C4-2B (cell line): ENCODE data around the gene EPN1.

Source experiments
- H3K27ac ChIP-seq: fragments of 450-650 bp; 2 replicates; pipeline ENCODE4 v1.5.1; 2017
- ZFX ChIP-seq: fragments of 450-650 bp; IDR thresholded peaks from 2 replicates; pipeline ENCODE4 v1.6.1; 2017
- TF ChIP-seq, protein P1 (sequence below): fragments of 450-650 bp; conservative IDR thresholded peaks from 2 replicates; pipeline ENCODE4 v1.5.1; 2017; ENCODE audit warnings: mild to moderate bottlenecking

EPN1 gene

DNA sequence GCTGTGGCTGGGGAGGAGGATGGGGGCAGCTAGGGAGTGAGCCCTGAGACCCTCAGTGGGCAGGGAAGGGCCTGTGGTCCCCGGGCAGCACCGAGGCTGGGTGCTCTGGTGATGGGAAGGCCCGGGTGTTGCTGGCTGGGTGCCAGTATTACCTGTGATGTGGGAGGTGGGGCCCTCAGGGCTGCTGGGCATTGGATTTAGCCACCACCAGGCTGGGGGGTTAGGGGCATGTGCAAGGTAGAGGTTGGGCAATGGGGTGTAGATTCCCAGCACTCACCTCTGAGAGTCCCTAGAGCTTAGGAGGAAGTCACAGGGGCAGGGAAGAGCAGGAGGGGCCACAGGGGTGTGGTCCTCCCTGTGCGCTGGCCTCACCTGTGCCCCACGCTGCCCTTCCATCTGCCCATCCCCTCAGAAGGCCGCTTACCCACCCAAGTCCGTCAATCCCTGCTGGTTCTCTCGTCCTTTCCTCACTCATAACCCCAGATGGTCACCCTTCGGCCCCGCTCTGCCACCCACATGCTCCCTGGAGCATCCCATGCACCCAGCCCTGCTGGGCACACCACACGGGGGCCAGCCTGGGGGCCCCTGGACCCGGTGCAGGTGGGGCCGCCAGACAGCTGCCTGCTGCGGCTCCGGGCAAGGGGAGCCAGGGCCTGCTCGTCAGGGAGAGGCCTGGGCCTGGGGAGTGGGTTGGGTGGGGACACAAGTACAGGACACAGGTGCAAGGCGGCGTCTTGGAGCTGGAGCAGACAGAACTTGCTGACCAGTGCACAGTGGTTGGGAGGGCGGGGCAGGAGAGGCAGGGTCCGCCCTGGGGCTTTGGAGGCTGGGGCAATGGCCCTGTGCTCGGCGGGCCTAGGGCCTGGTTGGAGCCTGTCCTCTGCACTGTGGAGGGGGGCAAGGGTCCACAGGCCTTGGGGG, 12.5 kb downstream of the EPN1 start:
- no peak for TF ChIP-seq ZFX
- TF ChIP-seq, protein P1, sequence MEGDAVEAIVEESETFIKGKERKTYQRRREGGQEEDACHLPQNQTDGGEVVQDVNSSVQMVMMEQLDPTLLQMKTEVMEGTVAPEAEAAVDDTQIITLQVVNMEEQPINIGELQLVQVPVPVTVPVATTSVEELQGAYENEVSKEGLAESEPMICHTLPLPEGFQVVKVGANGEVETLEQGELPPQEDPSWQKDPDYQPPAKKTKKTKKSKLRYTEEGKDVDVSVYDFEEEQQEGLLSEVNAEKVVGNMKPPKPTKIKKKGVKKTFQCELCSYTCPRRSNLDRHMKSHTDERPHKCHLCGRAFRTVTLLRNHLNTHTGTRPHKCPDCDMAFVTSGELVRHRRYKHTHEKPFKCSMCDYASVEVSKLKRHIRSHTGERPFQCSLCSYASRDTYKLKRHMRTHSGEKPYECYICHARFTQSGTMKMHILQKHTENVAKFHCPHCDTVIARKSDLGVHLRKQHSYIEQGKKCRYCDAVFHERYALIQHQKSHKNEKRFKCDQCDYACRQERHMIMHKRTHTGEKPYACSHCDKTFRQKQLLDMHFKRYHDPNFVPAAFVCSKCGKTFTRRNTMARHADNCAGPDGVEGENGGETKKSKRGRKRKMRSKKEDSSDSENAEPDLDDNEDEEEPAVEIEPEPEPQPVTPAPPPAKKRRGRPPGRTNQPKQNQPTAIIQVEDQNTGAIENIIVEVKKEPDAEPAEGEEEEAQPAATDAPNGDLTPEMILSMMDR = no peak
- no peak overlapping the region for H3K27ac ChIP-seq

DNA sequence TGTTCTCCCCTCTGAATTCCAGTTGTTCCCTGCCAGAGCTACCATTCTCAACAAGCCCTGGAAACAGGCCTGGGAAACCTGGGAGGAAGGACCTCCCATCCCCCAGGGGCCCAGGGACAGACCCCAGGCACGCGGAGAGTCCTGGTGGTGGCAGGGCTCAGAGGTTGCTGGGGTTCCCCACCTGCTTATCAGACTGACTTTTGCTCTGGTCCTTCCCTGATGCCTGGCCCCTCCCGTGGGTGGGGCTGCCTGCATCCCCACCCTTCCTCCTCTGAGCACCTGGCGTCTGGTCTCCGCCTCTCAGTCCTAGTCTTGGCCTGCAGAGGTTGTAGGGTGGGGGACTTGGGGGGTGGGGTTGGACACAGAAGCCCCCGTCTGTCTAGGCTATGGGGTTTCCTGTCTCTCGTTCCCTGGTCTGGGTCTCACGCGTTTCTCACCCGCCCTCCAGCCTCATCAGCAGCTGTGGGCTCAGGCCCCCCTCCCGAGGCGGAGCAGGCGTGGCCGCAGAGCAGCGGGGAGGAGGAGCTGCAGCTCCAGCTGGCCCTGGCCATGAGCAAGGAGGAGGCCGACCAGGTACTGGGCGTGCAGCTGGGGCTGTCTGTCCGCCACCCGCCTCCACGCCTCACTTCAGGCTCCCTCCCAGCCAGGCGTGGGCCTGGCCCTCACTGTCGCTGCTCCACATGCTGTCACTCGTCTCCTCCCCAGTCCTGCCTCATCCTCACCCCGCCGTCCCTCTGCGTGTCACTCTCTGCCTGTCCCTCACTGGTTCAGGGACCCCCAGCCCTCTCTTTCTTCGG, 13.6 kb downstream of the EPN1 start:
- no peak overlapping the region for H3K27ac ChIP-seq
- TF ChIP-seq, protein P1 = no peak
- TF ChIP-seq ZFX = no peak

DNA sequence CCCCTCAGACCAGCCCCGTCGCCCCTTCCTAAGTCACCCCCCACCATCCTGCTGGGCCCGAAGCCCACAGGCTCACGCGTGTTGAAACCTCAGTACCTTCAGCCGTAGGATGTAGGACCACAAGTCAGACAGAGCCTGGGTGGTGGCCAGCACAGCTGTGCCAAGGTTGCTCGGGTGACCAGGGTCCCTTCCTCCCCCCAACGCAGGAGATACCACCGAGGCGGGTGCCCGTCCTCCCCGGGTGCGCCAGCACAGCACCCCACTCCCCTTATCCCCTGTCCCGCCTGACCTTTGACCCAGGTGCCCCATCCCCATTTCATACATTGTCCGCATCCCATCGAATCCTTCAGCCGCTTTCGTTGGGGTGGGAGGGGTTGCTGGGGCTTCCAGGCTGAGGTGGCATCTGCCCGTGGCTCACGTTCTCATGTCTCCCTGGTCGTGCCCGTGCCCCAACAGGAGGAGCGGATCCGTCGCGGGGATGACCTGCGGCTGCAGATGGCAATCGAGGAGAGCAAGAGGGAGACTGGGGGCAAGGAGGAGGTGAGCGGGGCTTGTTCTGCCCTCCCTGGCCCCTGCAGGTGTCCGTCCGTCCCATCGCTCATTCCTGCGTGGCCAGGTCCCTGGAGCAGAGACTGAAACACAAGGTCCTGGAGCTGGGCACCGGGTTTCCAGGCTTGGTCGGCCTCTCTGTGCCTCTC, 14.5 kb downstream of the EPN1 start:
- TF ChIP-seq, protein P1 = no peak
- TF ChIP-seq ZFX = no peak
- no peak overlapping the region for H3K27ac ChIP-seq

DNA sequence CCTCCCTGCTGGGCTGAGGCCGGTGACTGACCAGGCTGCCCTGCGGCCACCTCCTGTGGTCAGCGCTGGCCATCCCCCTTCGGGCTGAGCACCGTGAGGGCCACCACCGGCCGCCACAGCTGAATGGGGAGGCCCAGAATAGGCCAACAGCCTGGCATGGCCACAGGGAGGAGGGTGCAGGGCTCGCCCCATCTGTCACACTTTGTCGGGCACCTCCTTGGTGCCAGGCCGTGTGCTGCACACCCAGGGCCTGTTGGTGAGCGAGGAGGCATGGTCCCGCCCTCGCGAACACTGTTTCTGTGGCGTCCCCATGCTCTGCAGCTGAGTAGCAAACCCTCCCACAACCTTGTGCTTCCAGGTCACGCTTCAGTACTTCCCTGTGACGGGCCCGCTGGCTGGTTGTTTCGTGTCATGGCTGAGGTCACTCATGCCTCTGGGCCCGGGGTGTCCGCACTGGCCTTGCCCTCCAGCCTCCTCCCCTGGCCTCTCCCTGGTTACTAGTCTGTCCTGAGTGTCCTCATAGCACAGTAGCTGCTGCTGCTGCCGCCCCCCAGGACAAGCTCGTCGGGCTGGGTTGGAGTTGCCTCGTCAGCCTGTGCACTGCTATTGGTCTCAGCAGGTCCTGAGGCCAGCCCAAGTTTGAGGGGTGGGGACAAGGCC, 15.2 kb downstream of the EPN1 start:
- TF ChIP-seq, protein P1 = no peak
- TF ChIP-seq ZFX = no peak
- H3K27ac ChIP-seq = no peak overlapping the region

DNA sequence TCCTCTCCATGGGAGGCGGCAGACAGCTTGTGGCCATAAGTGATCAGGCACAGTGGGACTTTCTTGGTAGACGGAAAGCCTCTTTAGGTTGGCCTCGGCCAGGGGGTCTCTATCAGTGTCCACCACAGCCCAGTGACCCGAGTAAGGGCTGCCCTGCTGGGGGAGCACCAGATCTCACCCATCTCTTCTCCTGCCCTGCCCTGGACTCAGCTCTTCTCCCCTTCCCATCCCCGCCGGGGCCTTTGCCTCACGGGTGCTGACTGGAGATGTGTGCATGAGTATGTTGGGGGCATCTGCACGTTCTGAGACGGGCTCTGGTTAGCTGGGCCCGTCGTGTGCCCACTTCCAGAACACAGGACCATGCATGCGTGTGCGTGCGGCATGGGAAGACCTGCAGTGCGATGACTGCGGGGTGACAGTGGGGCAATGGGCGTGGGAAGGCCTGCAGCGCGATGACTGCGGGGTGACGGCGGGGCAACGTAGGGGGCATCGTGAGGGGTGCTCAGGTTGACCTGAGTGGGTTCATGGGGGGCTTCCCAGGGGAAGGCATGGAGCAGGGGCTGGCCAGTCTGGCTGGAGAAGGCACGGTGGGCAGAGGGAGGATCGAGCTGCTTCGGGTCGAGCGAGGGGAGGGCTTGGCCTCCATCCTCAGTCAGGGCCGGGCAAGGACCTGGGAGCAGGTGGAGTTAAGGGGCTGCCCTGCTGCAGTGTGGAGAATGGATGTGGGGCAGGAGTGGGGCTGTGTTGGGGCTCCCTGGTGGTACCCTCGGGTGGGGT, 15.9 kb downstream of the EPN1 start:
- TF ChIP-seq, protein P1 = no peak
- no peak for TF ChIP-seq ZFX
- H3K27ac ChIP-seq = no peak overlapping the region
